Activated naive CD4-positive, alpha-beta T cell (primary cell): ENCODE data around the gene TEKT2.

Experiments
- DNase-seq, 4 experiments: peaks; one replicate each; lab custom pipeline; 2025; lab: John Stamatoyannopoulos, UW

TEKT2 gene

DNA sequence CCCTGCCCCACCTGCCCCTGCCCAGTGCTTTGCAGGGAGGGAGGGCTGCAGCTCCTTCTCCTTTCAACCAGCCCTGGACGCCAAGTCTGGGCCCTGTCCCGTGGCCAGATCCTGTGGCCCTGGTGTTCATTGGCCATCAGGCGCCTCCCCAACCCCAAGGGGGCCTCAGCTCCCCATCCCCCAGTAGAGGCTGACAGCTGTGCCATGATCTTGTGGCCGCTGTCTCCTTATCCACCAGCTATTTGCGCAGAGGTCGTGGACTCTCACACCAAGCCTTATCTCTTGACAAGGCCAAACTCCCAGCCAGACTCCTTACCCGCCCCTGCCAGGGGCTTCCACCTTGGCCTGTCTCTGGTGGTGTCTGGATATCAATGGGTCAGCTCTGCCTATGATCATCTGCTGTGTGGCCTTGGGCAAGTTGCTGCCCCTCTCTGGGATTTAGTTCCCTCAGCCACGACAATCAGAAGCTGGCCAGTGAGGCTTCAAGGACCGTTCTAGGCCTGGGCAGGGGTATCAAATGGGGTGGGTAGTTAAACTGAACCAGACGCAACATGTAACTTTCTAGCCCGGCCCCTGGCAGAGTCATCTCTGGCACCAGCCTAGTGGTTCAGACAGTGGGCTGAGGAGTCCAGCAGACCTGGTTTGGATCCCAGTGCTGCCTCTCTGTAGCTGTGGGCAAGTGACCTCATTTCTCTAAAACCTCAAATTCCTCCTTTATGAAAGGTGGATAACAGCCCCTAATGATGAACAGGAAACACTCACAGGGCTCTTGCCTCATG lies 44.4 kb downstream of the TEKT2 start:
- DNase-seq = no peak

DNA sequence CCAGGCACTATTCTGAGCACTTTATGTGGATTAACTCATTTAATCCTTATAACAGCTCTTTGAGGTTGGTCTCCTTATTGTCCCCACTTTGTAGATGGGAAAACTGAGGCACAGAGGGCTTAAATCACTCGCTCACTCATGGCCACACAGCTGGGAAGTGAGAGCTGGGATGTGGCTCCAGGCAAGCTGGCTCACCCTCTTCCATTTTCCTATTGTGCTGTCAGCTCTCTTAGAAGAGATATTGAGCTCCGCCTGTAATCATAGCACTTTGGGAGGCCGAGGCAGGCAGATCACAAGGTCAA lies 45.0 kb downstream of the TEKT2 start:
- no peak for DNase-seq

DNA sequence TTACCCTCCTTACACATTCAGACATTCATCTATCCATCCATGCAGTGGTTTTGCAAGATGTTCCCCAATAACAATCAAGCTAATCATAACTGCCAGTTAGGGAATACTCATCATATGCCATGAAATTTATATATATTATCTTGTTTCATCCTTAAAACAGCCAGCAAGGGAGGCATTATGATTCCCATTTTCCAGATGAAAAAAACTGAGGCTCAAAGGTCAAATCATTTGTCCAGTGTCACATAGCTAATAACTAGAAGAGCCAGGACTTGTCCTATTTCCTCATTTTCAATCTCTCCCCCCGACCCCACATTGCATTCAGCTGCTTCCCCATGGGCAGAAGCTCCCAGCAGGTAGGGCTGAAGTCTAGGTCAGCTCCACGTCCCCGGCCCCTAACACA lies 48.1 kb downstream of the TEKT2 start:
- DNase-seq = no peak

DNA sequence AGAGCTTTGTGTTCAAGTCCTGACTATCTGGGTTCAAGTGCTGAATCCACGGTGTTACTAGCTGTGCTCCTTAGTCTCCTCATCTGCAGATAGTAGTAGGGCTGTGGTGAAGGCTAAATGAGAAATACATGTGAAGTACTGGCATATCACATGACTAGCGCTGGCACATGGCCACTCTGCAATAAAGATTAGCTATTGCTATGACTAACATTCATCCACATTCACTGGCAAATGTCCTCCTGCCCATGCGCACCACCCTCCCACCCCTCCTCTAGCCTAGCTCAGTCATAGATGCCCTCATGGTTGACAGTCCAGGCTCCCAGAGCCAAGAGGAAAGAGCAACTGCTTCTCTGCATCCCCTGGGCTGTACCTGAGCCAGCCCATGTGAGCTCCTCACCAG lies 49.6 kb downstream of the TEKT2 start:
- no peak for DNase-seq

DNA sequence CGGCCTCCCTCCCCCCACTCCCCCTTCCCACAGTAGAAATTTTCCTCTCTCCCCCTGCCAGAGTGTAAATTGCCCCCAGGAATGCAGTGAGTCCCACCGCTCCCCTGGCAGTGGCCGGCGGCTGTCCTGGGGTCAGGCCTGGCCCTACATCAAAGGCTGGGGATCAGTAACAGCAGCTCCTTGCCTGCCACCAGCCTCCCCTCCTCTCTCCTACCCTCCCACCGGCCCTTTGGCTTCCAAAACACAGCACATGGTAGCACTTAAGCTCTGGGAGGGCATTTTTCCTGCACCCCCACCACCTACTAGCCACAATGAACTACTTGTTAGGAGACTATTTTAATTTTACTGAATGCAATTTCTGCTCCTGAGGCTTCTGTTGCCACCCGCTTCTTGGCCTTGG lies 50.1 kb downstream of the TEKT2 start:
- DNase-seq = no peak

DNA sequence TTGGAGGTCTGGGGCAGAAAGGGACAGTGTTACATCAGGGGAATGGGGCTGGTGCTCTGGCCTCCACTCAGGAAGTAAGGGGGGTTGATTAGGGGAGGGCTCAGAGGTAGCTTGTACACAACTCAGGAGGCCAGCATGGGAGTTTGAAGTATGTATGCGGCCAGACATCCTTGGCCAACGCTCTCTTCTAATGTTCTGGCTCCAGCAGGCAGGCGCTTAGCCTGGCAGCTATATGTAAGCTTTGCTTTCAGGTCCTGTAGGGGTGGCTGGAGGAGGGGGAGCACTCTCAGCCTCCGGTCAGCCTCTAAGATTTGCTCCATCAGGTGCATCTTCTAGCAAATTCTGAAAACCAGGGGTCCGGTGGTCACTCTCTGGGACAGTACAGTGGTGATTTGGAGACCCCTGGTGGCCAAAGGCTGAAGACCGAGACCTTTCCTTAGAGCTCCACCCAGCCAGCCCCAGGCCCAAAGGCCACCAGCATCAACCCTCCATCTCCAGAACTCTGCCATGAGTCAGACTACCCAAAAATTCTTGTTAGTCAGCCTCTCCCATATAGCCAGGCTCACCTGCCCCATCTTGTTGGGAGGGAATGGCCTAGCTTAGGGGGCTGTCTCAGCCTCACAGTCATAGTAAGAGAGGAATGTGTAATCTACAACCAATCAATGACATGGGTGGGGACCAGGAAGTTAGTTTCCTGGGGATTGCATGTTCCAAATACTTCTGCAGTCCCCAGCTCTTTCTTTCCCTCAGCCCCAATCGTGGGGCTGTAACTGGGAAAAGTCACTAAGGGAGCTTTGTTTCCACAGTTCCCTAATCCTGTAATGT lies 50.8 kb downstream of the TEKT2 start:
- peak in 1 of 4 experiments; percentile 9 for DNase-seq

DNA sequence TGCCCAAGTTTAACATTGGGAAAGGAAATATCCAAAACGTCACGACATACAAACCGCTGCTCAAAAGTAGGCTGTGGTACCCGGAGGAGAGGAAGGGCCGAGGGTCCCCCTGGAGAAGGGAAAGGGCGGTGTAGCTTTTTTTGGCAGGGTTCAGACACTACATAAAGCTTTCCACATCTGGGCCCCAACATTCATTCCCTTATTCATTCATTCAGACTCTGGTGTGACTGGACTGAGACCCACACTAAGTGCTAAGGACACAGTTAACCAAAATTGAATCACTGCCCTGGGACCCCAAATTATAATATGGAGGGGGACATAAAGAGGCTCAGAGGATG lies 51.4 kb downstream of the TEKT2 start:
- DNase-seq = no peak

DNA sequence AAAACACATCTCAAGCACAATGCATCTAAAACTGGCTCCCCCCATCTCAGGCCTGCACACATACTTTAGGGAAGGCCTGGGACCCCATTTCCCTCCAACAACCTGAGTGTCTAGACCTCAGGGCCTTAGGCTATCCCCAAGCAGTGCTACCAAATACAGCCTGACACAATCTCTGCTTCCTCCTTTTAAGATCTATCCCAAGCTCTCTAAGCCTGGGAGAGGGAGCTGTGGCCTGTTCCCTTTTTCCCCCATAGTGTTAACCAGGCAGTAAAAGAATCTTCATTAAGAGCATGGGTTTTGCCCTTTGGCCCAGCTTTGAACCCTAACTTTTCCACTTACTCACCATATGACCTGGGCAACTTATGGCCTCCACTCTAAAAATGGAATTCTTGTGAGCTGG lies 51.9 kb downstream of the TEKT2 start:
- DNase-seq = no peak

DNA sequence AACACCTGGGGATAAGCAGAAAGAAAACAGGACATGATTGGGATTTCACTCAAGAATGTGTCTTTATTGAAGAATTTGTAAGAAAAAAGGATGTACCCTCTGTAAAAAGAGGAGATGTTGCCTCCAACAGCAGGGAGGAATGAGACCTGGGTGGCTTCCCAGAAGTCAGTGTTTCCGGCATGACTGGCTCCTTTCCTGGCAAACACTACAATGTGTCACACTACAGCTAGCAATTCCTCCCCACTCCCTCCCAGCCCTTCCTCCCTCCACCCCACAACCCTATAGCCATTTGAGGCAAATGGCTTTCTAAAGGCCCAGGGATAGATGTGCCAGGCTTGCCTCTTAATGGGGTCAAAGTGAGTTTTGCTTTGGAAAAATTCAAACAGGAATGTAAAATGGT lies 52.6 kb downstream of the TEKT2 start:
- DNase-seq = no peak

DNA sequence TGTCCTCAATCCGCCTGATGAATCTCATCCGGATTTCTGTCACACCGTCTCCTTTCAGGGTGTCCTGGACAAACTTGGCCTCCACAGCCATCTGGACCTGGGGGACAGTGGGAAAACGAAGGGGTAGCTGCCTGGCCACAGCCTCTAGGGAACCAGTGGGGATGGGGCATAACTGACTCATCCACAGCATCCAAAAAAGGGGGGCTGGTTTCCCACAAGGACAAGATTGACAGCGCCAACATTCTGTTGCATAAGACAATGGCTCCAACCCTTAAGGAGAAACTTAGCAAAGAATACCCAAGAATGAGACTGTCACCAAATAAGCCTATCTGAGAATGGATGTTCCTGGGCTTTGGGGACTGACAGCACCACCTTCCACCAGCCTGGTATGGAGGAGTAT lies 53.3 kb downstream of the TEKT2 start:
- no peak for DNase-seq

DNA sequence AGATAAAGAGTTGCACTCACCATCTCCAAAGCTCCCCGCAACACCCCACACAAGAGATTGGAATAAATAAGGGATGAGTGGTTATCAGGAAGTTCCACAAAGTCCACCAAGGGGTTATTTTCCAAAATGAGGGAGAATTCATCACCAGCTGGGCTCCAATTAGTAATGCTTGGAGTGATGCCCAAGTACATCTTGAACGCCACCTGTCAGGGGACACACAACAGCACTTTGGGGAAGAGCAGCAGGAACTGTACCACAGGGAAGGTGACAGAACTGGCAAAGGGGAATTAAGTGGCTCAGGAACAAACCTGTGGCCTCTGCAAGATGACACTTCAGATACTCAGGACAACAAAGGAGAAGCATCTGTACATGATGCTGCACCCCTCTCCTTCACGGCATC lies 53.9 kb downstream of the TEKT2 start:
- no peak for DNase-seq
